AG04450 (cell line): ENCODE measurements around the gene TMEM269. TPM values are rescaled to one million over a fixed set of nuclear protein-coding genes. Genes with fewer than 3 reads are reported as not detected.

Experiments
- CTCF ChIA-PET: fragments of 300-600, 350-600 bp; formaldehyde crosslinking; extraction: SDS; loops from one replicate; lab custom pipeline; 2022; ENCODE audit warnings: antibody characterized with exemption, inconsistent platforms; lab: Charles Lee
- POLR2A ChIA-PET: fragments of 350-600 bp; formaldehyde crosslinking; extraction: SDS; loops from one replicate; lab custom pipeline; 2021; ENCODE audit warnings: antibody characterized with exemption, inconsistent platforms; lab: Yijun Ruan, JAX
- DNase-seq: peaks from one replicate; pipeline ENCODE4 v3.0.0-alpha.2; 2011; ENCODE audit warnings: low read depth, low spot score
- H3K27ac ChIP-seq: one replicate; pipeline ENCODE4 v1.5.1; 2012; ENCODE audit warnings: low read depth, low read length, control low read depth
- H3K27me3 ChIP-seq: one replicate; pipeline ENCODE4 v1.6.0; 2012; ENCODE audit warnings: low read length; ENCODE audit not compliant: control insufficient read depth, insufficient read depth
- H3K4me3 ChIP-seq: 2 replicates; pipeline ENCODE4 v1.5.1; 2011; ENCODE audit warnings: mild to moderate bottlenecking, low read depth, low read length, control low read depth
- H3K9me3 ChIP-seq: 2 replicates; pipeline ENCODE4 v1.5.1; 2012; ENCODE audit warnings: low read length; ENCODE audit not compliant: control insufficient read depth, insufficient read depth
- CTCF ChIP-seq: IDR thresholded peaks from 2 replicates; pipeline ENCODE4 v1.5.1; 2011; ENCODE audit warnings: low read depth, low read length, control low read depth, inconsistent platforms
- polyA plus RNA-seq: library from polyadenylated mRNA; depleted of rRNA; stranded (reverse); fragments of >200 nt; gene quantifications from 2 replicates; pipeline ENCODE4 v1.2.3, GENCODE V29; 2011

TMEM269 gene
- polyA plus RNA-seq, 1 experiment, result 0.04 TPM

- Histone ChIP-seq H3K9me3 (no peaks in the 10 kb centered on the region), H3K4me3 (peak overlapping the region; percentile 86), H3K27ac (peak overlapping the region; percentile 25), H3K27me3 (no peaks in the 10 kb centered on the region)
- no peak for TF ChIP-seq CTCF
- POLR2A ChIA-PET, result interaction anchor here (1.4 to 3.0 kb wide), 2 partner anchors 30 to 49 kb away, joined by 6 to 16 read pairs; partner anchors contain the start of genes C1orf50, P3H1 and ZNF691
- CTCF ChIA-PET, result interaction anchor here (1.3 kb wide), 2 partner anchors 30 to 258 kb away, joined by 3 to 4 read pairs; partner anchors contain the start of gene ZNF691
- no peak for DNase-seq
These were observed 31.3 kb downstream of the TMEM269 start for GRCh38 chr1:42815941-42816584.

- POLR2A ChIA-PET, result interaction anchor here (0.6 to 3.0 kb wide), 3 partner anchors 9 to 50 kb away, joined by 3 to 16 read pairs (median 6); partner anchors contain the start of genes C1orf50, P3H1 and ZNF691
- Histone ChIP-seq H3K27ac (peak within 1 kb of the TSS; percentile 97), H3K9me3 (no peaks in the 10 kb centered on the region), H3K27me3 (no peaks in the 10 kb centered on the region), H3K4me3 (peak within 1 kb of the TSS; percentile 86)
- TF ChIP-seq CTCF, result no peak
- CTCF ChIA-PET, result interaction anchor here (0.7 to 2.4 kb wide), 6 partner anchors 29 to 257 kb away, joined by 3 to 10 read pairs (median 4); partner anchors contain the start of genes C1orf50, P3H1 and ZNF691
- peak; percentile 61 for DNase-seq
These were observed 32.0 kb downstream of the TMEM269 start, which contains the start of the genes ERMAP and SVBP for GRCh38 chr1:42816585-42817439. ERMAP (plus strand) TSS chr1:42817122; CDS start chr1:42830449, 13,327 bp downstream. SVBP (minus strand) TSS chr1:42817397; CDS start chr1:42816544, 853 bp downstream.

- H3K4me3 ChIP-seq, result peak overlapping the region; percentile 64
- H3K9me3 ChIP-seq, result no peaks in the 10 kb centered on the region
- DNase-seq, result no peak
- H3K27ac ChIP-seq, result no peak overlapping the region
- no peaks in the 10 kb centered on the region for H3K27me3 ChIP-seq
- ChIA-PET CTCF (interaction anchor here (0.7 to 2.4 kb wide), 4 partner anchors 29 to 256 kb away, joined by 3 to 10 read pairs (median 6); partner anchors contain the start of genes C1orf50, P3H1 and ZNF691), POLR2A (interaction anchor here (0.6 to 3.0 kb wide), 3 partner anchors 9 to 52 kb away, joined by 3 to 16 read pairs (median 4); partner anchors contain the start of gene ZNF691)
- TF ChIP-seq CTCF, result no peak
These were observed 32.6 kb downstream of the TMEM269 start for GRCh38 chr1:42817440-42817767.

- no peaks in the 10 kb centered on the region for H3K9me3 ChIP-seq
- no peak for DNase-seq
- no peak for TF ChIP-seq CTCF
- no peaks in the 10 kb centered on the region for H3K27me3 ChIP-seq
- CTCF ChIA-PET, result interaction anchor here (0.7 to 2.4 kb wide), 4 partner anchors 28 to 255 kb away, joined by 3 to 10 read pairs (median 6); partner anchors contain the start of genes C1orf50, P3H1 and ZNF691
- no peak overlapping the region; the same call in 1 of the 2 replicates for H3K4me3 ChIP-seq
- POLR2A ChIA-PET, result interaction anchor here (0.6 to 3.0 kb wide), 3 partner anchors 10 to 52 kb away, joined by 3 to 16 read pairs (median 4); partner anchors contain the start of gene ZNF691
- H3K27ac ChIP-seq, result no peak overlapping the region
These were observed 33.2 kb downstream of the TMEM269 start for GRCh38 chr1:42817976-42818375.
